ENCODE data around the gene LAMA2. TPM values are rescaled to one million over a fixed set of nuclear protein-coding genes. Genes with fewer than 3 reads are reported as not detected.

The LAMA2 gene
- total RNA-seq, 1 experiment from 2014 or later: 0.28 TPM

DNA sequence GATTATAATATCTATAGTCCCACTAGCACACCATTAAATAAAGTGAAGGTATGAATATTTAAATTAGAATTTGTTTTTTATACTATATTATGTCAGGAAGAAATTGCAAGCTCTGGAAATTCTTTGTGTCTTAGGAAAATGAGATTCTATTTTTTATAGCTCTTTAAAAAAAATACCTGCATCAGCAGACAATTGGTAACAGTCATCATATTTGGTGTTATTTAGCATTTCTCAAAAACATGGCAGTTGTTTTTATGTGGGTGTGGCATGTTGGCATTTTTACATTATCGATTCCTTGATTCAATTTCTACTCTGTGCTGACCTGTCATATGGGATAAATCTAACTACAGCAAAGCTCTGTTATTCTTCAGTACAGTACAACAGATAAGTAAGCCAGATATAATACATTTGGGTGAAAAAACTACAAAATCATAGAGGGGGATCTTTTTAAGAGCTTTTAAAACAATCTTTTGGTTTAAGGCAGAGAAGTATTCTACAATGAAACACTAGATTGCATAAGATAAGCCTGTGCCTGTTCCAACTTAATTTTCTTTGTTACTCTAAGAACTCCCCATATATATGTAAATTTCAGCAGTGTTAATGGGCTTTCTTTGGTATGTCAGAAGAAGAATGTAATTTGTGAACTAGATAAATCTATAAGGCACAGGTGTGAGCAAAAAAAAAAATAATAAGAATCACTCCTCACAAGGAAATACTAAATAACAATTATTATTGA is 71.5 kb downstream of the LAMA2 start:
- Histone ChIP-seq H3K4me1 (ENCODE audit: control insufficient read depth, insufficient read depth, low read length) (no peaks in the 10 kb centered on the region), H3K27me3 (ENCODE audit: control insufficient read depth, insufficient read depth, low read length) (no peaks in the 10 kb centered on the region), H3K4me3 (ENCODE audit: low read depth in 2 of 2, low read length in 2 of 2) (no peak overlapping the region), H3K27ac (ENCODE audit: low read length) (no peak overlapping the region), H3K36me3 (ENCODE audit: control insufficient read depth, insufficient read depth, low read length) (no peaks in the 10 kb centered on the region), H3K9me3 (ENCODE audit: control insufficient read depth, insufficient read depth, low read depth, low read length) (no peaks in the 10 kb centered on the region)
- POLR2A ChIA-PET: no interaction called here
- intact Hi-C loops (cut with micrococcal nuclease; ENCODE audit: unreplicated experiment) (no loop called here), in situ Hi-C loops (cut with HindIII; ENCODE audit: low pct_unique_long_range_greater_than_20kb, low sequenced_read_pairs) (no loop called here)
- TF ChIP-seq, protein P1, sequence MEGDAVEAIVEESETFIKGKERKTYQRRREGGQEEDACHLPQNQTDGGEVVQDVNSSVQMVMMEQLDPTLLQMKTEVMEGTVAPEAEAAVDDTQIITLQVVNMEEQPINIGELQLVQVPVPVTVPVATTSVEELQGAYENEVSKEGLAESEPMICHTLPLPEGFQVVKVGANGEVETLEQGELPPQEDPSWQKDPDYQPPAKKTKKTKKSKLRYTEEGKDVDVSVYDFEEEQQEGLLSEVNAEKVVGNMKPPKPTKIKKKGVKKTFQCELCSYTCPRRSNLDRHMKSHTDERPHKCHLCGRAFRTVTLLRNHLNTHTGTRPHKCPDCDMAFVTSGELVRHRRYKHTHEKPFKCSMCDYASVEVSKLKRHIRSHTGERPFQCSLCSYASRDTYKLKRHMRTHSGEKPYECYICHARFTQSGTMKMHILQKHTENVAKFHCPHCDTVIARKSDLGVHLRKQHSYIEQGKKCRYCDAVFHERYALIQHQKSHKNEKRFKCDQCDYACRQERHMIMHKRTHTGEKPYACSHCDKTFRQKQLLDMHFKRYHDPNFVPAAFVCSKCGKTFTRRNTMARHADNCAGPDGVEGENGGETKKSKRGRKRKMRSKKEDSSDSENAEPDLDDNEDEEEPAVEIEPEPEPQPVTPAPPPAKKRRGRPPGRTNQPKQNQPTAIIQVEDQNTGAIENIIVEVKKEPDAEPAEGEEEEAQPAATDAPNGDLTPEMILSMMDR (IDR thresholded peaks at IDR 0.05): no peak
- no peak for TF ChIP-seq POLR2AphosphoS5 (IDR thresholded peaks at IDR 0.05; ENCODE audit: low read depth, low read length)
- no peak for TF ChIP-seq TCF7L2 (IDR thresholded peaks at IDR 0.05; ENCODE audit: low read depth, low read length)
- TF ChIP-seq REST (IDR thresholded peaks at IDR 0.05; ENCODE audit: insufficient read depth in 1 of 2, low read depth in 2 of 2, low read length in 1 of 2): no peak
- TF ChIP-seq SIN3A (IDR thresholded peaks at IDR 0.05; ENCODE audit: borderline replicate concordance, insufficient read depth, low read depth, low read length): no peak
- BruUV-seq (replicated peaks): no TSS peak
- CTCF ChIA-PET: no interaction called here
- no peak for DNase-seq (ENCODE audit: low read depth, low spot score)
- ATAC-seq: no peak

GRCh38 chr6:128963561-128963960 is 80.6 kb downstream of the LAMA2 start:
- H3K27ac ChIP-seq (ENCODE audit: low read length): no peak overlapping the region
- DNase-seq (ENCODE audit: low read depth, low spot score): no peak
- in situ Hi-C loops (cut with HindIII; ENCODE audit: low pct_unique_long_range_greater_than_20kb, low sequenced_read_pairs): no loop called here
- CTCF ChIA-PET: no interaction called here
- no peaks in the 10 kb centered on the region for H3K9me3 ChIP-seq (ENCODE audit: control insufficient read depth, insufficient read depth, low read depth, low read length)
- H3K27me3 ChIP-seq (ENCODE audit: control insufficient read depth, insufficient read depth, low read length): no peaks in the 10 kb centered on the region
- no peaks in the 10 kb centered on the region for H3K36me3 ChIP-seq (ENCODE audit: control insufficient read depth, insufficient read depth, low read length)
- ATAC-seq: no peak
- intact Hi-C loops (cut with micrococcal nuclease; ENCODE audit: unreplicated experiment): no loop called here
- POLR2A ChIA-PET: no interaction called here
- TF ChIP-seq POLR2AphosphoS5 (IDR thresholded peaks at IDR 0.05; ENCODE audit: low read depth, low read length) (no peak), SIN3A (IDR thresholded peaks at IDR 0.05; ENCODE audit: borderline replicate concordance, insufficient read depth, low read depth, low read length) (no peak), TCF7L2 (IDR thresholded peaks at IDR 0.05; ENCODE audit: low read depth, low read length) (no peak), REST (IDR thresholded peaks at IDR 0.05; ENCODE audit: insufficient read depth in 1 of 2, low read depth in 2 of 2, low read length in 1 of 2) (no peak)
- TF ChIP-seq, protein P1 (IDR thresholded peaks at IDR 0.05): no peak
- no peak overlapping the region for H3K4me3 ChIP-seq (ENCODE audit: low read depth in 2 of 2, low read length in 2 of 2)
- H3K4me1 ChIP-seq (ENCODE audit: control insufficient read depth, insufficient read depth, low read length): no peaks in the 10 kb centered on the region
- BruUV-seq (replicated peaks): no TSS peak
